ENCODE results near the gene UBA52.
"Not testable (repeated sequence)": the region's sequence is repeated elsewhere in the genome, so short reads cannot be mapped to it uniquely, and the experiment has no call there.

The UBA52 gene

DNA sequence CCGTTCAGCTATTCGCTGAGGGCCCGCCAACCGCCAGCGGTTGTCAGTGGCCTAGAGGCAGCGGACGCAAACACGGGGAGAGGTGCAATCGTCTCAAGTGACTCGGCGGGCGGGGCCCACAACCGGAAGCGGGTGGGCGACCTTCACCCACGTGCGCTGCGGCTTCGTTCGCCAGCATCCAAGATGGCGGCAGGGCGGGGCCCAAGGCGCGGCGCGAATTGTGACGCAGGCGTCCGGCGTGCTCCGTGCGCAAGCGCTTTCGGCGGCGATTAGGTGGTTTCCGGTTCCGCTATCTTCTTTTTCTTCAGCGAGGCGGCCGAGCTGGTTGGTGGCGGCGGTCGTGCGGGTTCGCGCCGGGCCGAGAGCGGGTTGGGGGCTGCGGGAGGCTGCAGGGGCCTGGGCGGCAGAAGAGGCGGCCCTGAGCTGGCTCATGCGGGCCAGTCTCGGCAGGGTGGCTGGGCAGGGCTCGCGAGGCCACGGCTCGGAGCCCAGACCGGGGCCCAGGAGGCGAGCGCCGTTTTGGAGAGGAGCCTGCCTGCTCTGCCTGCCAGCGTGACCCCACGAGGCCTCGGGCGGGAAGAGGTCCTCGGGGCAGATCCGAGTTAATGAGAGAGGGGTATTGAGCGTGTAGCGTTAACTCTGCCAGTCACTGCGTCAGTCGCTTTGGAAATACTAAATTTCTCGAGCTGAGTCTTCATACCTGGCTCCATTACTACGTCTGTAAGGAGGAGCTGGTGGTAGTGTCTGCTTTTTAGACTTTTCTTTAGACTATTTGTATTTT lies at the start of gene UBA52:
UBA52 (plus strand) TSS at position 294 of the 781 bp plus-strand sequence. CDS start 1,444 bp downstream, outside the sequence.
- peak; percentile 99 for DNase-seq

DNA sequence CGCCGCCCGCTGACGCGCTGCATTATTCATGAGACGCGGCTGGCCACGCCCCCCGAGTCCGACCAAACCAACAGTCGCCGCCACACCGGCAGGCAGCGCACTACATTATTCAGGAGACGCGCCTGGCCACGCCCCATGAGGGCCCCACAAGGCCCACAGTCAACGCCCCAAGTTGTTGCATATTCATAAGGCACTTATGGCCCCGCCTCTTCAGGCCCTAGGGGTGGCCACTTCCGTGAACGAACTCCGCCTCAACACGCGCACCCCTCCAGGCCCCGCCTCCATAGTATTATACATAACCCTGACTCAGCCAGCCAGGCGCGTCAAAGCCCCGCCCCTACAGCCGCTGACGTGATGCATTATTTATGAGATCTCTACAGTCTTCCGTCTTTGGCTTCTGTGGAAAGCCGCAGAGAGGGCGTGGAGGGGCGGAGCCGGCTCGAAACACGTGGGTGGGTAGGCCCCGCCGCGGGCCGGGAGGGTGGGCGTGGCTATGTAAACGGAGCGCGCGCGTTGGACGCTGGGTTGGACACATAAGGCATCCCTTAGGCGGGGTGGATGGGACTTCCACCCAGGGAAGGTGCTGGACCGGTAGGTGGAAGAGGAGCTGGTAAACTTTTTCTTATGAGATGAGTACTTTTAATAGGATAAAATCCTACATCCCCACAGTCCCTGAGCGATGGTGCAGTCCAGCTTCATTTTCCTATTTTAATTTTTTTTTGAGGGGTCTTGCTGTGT lies 49.4 kb upstream of the UBA52 start:
- peak; percentile 100 for DNase-seq

DNA sequence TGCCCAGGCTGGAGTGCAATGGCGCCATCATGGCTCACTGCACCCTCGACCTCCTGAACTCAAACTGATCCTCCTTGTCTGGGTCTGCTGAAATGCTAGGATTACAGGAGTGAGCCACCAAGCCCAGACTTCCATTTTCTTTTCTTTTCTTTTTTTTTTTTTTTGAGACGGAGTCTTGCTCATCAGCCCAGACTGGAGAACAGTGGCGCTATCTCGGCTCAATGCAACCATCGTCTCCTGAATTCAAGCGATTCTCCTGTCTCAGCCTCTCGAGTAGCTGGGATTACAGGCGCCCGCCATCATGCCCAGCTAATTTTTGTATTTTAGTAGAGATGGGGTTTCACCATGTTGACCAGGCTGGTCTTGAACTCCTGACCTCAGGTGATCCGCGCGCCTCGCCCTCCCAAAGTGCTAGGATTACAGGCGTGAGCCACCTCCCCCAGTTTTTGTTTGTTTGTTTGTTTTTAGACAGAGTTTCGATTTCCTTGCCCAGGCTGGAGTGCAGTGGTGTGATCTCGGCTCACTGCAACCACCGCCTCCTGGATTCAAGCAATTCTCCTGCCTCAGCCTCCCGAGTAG lies 48.7 kb upstream of the UBA52 start:
- DNase-seq = not testable (repeated sequence)

DNA sequence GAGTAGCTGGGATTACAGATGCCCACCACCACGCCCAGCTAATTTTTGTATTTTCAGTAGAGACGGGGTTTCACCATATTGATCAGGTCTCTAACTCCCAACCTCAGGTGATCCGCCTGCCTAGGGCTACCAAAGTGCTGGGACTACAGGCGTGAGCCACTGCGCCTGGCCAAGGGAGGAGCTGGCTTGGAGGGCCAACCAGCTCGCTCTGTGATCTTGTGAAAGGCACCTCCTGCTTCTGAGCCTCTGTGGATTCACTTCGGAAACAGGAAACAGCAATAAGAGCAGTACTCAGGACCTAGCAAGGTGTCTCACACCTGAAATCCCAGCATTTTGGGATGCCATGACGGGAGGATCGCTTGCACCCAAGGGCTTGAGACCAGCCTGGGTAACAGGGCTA lies 47.8 kb upstream of the UBA52 start:
- DNase-seq = no peak

DNA sequence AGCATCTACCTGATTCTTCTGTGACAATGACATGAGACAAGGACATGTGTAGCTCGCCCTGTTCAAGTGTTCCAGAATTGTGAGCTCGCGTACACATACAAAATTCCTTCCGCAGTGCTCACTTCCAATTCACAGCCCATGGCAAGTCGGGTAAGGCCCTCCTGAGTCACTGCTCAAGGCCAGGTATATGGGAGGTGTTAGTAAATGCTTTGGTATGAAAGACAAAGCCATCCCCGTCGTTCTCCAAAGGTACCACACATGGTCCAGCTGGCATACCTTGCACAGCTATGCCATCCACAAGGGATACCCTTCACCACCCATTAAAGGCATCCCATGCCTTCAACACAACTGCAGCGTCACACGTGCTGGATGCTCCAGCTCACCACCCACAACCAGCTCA lies 45.3 kb upstream of the UBA52 start:
- no peak for DNase-seq

DNA sequence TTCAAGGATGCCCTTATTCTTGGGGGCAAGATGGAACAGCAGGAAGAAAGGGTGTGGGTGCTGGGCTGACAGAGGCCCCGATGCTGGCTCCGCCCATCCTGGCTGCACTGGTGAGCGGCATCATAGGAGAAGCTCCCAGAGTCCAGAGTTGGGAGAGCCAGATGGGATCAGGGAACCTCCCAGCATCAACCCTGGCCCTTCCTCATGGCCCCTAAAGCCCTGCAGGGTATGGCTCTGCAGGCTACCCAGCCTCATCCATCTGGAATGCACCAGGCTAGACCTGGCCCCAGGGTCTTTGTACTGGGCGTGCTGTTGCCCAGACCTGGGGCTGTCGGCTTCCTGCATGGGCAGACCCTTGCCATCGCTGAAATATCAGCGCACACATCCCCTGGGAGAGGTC lies 41.9 kb upstream of the UBA52 start:
- DNase-seq = no peak

DNA sequence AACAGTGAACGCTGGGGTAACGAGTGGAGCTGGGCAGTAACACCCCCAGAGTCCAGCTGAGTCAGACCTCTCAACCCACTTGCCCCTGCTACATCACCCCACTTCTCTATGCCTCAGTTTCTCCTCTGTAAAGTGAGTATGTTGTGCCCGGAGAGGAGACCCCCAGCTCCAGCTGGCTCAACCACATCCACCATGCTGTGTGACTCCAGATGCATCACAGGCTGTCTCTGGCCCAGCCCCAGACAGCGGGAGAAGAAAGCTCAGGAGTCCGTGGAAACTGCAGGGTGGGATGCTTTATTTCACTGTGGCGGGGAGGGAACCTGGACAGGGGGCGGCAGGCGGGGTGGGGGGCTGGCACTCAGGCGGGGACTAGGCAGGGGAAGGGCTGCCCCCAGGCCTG lies 40.2 kb upstream of the UBA52 start:
- DNase-seq = no peak

DNA sequence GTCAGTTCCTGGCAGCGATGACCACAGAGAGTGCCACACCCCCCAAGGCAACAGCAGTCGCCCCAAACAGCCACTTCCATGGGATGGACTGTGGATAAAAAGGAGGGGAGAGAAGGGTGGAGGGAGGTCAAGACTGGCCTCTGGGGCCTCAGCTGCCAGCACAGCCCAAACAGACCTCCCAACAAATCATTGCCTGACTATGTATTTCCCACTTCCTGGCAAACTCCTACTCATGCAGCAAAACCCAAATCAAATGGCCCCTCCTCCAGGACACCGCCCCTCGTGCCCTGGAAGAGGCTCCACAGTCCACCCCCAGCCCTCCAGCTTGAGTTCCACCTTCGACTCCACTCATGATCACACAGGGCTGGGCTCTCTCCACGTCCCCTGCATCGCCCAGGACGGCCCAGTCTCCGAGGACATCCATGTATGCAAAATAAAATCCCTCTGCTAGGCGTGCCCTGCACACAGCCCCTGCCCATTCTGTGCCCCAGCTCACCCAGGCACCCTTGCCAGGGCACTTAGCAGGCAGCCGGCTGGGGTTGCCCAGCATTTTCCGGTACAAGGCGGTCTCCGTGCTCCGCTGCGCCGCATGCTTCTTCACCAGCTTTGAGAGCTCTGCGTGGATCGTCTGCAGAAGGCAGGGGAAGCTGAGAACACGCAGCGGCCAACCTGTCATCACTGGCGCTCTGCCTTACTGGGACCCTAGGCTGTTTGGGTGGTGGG lies 39.3 kb upstream of the UBA52 start:
- DNase-seq = no peak

DNA sequence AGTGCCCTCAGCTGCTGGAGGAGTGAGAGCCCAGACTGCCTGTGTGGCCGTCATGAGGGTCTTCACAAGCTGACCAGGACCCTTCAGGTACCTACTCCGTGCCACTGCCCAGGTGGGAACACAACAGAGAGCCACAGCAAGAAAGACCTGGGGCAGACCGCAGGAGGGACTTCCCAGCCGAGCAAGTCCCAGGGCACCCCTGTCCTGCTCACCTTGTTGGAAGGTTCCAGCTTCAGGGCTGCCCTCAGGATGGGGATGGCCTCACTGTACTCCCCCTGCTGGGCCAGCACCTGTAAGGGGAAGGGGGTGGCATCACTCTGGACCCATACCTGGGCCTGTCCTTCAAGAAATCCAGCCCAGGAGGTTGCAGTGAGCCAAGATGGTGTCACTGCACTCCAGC lies 38.6 kb upstream of the UBA52 start:
- no peak for DNase-seq

DNA sequence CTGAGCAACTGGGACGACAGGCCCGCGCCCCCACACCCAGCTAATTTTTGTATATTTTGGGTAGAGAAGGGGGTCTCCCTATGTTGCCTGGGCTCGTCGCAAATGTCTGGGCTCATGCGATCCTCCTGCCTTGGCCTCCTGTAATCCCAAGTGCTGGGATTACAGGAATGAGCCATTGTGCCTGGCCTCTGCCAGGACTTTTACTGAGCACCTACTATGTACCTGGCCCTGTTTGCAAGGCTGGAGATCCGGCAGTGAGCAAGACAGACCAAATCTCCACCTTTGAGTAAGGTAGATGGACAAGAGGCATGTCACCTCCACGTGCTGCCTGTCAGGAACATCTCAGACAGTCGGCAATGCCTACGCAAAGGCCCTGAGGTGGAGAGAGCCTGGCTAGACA lies 35.2 kb upstream of the UBA52 start:
- DNase-seq = no peak

DNA sequence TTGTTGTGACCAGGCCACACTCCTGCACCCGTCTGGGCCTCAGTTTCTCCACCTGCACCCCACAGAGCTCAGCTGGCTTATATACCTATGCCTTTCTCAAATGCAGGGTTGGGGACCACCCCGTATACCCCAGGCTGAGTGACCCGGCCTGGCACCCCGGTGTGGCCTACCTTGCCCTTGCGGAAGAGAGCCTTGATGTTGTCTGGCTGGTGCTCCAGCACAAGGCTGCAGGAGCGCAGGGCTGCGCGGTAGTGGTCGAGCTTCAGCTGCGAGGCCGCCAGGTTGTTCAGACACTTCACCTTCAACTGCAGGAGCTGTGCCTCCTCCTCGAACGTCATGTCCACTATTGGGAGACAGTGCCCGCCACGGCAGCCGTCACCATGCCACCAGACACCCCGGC lies 34.2 kb upstream of the UBA52 start:
- no peak for DNase-seq

DNA sequence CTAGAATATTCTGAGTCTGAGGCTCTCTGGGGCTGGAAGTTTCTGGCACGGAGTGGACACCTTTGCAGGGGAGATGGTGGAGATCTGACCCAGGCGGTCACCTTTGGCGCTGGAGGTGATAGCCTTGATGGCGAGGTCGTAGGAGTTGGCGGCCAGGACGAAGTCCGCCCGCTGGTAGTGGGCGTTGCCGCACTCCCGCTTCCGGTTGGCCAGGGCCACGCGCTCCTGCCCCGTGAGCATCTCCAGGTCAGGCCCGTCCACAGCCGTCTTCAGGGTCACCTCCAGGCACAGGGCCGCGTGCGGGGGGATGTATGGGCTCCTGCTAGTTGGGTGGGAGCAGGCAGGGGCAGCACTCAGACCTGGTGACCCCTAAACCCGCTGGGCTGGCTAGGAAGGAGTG lies 33.5 kb upstream of the UBA52 start:
- DNase-seq = no peak

DNA sequence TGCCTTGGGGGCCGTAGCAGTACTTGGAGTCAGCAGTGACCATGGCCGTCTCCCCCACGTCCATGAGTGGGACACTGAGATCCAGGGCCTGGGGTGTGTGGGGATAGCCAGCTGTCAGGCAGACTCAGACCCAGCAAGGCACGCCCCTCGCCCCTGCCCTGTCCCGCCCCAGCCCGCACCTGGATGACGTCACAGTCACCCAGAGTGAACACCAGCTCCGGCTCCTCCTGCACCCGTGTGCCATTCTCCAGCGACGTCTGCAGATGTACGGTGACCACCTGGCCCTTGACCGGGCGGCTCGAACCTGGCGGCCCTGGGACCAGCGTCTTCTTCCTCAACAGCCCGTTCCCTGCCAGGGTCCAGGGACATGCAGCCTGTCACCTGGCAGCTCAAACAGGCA lies 32.3 kb upstream of the UBA52 start:
- DNase-seq = no peak

DNA sequence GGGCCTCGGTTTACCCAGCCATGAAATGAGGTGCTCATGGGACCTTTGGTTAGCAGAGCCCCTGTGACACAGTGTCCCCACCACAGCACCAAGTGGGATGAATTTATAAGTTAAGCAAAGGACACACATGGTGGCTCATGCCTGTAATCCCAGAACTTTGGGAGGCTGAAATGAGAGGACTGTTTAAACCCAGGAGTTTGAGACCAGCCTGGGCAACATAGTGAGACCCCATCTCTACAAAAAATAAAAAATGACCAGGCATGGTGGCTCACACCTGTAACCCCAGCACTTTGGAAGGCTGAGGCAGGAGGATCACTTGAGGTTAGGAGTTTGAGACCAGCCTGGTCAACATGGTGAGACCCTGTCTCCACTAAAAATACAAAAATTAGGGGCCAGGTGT lies 31.5 kb upstream of the UBA52 start:
- not testable (repeated sequence) for DNase-seq

DNA sequence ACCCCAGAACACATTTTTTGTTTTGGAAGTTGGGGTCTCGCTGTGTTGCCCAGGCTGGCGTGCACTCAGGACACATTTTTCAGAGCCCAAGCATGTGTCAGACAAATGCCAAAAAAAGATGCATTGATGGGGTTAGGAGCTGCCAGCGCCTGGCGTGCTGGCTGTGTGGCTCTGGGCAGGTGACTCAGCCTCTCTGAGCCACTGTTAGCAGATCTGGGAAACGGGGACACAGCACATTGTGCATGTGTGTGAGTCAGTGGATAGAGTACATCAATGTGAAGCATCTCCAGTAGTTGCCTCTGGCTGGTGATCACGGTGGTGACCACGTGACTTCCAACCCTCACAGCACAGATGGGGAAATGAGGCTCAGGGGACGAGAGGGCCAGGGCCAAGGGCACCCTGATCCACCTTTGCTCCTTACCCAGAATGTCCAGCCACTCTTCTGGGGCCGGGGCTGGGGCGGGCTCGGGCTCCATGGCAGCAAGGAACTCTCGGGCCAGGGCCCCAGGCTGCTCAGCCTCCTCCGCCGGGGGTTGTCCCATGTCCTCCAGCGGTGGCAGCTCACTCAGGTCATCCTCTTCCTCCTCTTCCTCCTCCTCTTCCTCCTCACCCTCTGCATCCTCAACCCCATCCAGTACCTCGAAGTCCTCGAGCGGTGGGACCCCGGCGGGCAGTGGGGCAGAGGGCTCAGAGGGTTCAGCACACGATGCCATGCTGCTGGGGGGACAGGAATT lies 30.2 kb upstream of the UBA52 start:
- peak; percentile 41 for DNase-seq

DNA sequence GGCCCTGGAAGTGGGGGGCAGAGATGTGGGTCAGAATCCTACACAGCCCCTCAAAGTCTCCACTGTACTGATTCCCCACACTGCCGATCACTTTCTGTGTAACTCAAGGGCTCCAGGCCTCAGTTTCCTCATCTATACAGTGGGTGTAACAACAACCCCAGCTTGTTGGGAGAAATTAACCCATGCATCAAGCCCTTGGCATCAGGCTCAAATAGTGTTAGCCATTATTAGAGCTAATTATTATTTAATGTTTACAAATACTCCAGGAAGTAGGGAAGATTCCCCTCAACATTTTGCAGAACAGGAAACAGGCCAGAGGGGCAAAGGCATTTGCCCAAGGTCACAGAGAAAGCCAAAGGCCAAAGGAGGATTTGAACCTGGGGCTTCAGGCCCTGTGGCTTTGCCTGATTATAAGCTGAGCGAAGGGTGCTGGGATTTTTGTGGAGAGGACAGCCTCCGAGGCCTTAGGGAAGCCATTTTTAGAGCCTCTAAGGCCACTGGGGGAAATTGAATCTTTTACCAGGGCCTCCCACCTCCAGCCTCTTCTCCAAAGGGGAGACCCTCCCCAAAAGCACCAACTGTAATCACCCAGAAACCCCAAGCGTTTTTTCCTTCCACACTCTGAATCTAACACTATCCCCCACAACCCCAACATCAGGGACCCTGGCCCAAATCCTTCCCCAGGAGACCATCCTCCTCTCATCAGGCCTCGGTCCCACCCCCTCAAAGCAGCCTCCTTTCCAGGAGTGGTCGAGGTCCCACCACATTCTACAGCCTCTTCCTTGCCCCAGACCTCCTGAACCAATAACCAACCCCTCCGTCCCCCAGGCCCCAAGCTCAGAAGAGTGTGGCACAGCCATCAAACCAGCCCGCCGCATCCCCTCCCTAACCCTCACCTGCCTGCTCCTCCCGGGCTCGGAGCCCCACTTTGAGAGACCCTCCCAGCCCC lies 29.4 kb upstream of the UBA52 start:
- DNase-seq = peak; percentile 29

DNA sequence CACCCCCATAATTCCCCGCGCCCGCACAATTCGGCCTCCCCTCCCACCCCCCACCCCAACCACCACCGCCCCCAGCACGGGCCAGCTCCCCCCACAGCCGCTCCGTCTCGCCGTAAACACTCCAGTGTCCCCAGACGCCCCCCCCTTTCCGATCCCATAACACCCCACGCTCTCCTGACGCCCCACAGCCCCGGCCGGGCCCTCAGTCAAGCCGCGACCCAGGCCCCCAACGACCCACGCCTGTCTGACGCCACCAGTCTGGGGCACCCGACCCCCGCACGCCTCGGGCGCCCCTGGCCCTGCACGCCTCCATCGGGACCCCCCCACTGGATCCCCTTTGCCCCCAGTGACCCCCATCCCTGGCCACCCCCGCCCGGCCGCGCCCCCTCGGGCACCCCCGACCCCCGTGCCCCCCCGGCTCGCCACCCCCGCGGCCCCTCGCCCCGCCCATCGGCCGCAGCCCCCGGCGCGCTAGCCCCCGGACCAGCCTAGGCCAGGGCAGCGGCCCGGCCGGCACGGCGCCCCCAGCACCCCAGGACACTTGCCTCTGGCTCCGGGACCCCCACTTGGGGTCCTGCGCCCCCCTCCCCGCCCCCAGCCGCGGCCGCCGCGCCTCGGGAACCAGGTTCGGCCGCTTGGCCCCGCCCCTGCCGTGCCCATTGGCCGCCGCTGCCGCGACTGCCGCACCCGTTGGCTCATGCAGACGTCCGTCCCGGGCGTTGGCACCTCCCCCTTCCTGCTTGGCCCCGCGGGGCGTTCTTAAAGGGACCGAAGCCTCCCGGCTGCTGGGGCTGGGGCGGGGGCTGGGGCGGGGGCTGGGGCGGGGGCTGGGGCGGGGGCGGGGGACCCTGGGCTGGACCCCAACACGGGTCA lies 28.5 kb upstream of the UBA52 start, which contains the start of gene FKBP8:
FKBP8 (minus strand) TSS at position 633 of the 873 bp plus-strand sequence. CDS start 1,603 bp downstream, outside the sequence.
- peak; percentile 98 for DNase-seq

DNA sequence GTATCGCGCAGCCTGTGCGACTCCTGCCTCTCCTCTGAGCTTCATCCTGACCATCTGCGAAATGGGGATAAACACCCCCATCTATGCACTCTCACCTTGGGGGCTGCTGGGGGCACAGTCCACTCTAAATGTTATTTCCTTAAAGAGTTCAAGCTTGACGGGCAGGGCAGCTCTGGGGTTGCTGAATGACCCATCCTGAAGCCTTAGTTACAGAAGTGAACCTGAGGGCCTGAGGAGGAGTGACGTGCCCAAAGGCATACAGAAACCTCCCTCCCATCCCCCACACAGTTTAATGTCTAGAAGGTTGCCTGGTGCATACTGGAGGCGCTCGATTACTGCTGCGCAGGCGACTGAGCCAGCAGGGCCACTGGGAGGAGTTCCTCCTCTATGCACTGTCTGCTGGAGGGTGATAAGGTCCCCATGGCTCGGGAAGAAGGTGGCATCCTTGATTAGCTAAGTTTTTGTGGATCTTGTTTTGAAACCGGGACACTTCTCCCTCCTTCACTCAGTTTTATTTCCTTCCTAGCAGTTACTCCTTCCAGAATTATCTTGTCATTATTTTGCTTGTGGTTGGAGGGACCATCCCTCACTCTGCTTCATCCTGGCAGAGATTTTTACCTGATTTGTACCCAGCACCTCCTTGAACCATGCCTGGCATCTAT lies 27.7 kb upstream of the UBA52 start:
- peak; percentile 84 for DNase-seq

DNA sequence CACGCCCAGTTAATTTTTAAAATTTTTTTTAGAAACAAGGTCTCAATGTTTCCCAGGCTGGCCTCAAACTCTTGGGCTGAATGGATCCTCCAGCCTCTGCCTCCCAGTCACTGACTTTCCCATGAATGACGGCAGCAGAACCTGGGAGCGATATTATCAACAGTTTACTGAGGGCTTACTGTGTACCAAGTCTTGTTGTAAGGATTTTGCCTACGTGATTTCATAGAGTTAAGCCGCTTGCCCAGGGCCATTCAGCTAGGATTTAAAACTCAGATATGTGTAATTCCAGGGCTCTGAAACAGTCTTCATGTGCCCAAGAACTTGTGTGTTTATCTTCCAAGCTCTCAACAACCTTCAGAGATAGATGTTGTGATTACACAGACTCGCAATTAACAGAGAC lies 20.0 kb upstream of the UBA52 start:
- DNase-seq = no peak

All from stimulated activated CD4-positive, alpha-beta T cell treated with anti-CD3 and anti-CD28 coated beads, Interleukin-15, amount 100 ng/mL, for 24 hours (primary cell).